Nephron (organoid): ENCODE results near the gene AOPEP.
"Not testable (repeated sequence)": the region's sequence is repeated elsewhere in the genome, so short reads cannot be mapped to it uniquely, and the experiment has no call there.

ENCODE experiments used
- H3K27ac Mint-ChIP-seq, 3 experiments: 2 replicates each; pipeline ENCODE4 v1.8.0; 2020; ENCODE audit warnings: mixed read lengths in 3 of 3, mild to moderate bottlenecking in 2 of 3, moderate library complexity in 1 of 3
- H3K27me3 Mint-ChIP-seq: 2 replicates; pipeline ENCODE4 v1.8.0; 2021; ENCODE audit warnings: low read depth, mild to moderate bottlenecking, moderate library complexity, mixed read lengths
- H3K36me3 Mint-ChIP-seq: 2 replicates; pipeline ENCODE4 v1.8.0; 2020; ENCODE audit warnings: low read depth, mixed read lengths
- H3K4me1 Mint-ChIP-seq: 2 replicates; pipeline ENCODE4 v1.8.0; 2020; ENCODE audit warnings: mixed read lengths
- H3K4me3 Mint-ChIP-seq, 3 experiments: 2 replicates each; pipeline ENCODE4 v1.8.0; 2020; ENCODE audit warnings: mild to moderate bottlenecking in 3 of 3, mixed read lengths in 3 of 3, moderate library complexity in 2 of 3
- H3K9me3 Mint-ChIP-seq: 2 replicates; pipeline ENCODE4 v1.8.0; 2020; ENCODE audit warnings: mixed read lengths
- TF ChIP-seq, protein P1 (sequence below), 3 experiments: fragments of 200-600 bp; sonication (generic); IDR thresholded peaks; one replicate each; pipeline ENCODE4 v1.5.0; 2021; ENCODE audit warnings: antibody characterized with exemption in 3 of 3; ENCODE audit not compliant: unreplicated experiment in 3 of 3

Gene AOPEP

GRCh38 chr9:94826644-94827410 lies 100.3 kb downstream of the AOPEP start:
- no peaks in the 10 kb centered on the region for H3K27me3 Mint-ChIP-seq
- no peak overlapping the region for H3K4me3 Mint-ChIP-seq
- H3K27ac Mint-ChIP-seq = peak overlapping the region; percentile 77 to 90 (median 90)
- peaks cover 37% of the 10 kb centered on the region for H3K36me3 Mint-ChIP-seq
- TF ChIP-seq, protein P1, sequence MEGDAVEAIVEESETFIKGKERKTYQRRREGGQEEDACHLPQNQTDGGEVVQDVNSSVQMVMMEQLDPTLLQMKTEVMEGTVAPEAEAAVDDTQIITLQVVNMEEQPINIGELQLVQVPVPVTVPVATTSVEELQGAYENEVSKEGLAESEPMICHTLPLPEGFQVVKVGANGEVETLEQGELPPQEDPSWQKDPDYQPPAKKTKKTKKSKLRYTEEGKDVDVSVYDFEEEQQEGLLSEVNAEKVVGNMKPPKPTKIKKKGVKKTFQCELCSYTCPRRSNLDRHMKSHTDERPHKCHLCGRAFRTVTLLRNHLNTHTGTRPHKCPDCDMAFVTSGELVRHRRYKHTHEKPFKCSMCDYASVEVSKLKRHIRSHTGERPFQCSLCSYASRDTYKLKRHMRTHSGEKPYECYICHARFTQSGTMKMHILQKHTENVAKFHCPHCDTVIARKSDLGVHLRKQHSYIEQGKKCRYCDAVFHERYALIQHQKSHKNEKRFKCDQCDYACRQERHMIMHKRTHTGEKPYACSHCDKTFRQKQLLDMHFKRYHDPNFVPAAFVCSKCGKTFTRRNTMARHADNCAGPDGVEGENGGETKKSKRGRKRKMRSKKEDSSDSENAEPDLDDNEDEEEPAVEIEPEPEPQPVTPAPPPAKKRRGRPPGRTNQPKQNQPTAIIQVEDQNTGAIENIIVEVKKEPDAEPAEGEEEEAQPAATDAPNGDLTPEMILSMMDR (IDR thresholded peaks at IDR 0.05; ENCODE audit: unreplicated experiment in 3 of 3) = no peak
- H3K4me1 Mint-ChIP-seq = peaks cover 62% of the 10 kb centered on the region
- H3K9me3 Mint-ChIP-seq = no peaks in the 10 kb centered on the region

DNA sequence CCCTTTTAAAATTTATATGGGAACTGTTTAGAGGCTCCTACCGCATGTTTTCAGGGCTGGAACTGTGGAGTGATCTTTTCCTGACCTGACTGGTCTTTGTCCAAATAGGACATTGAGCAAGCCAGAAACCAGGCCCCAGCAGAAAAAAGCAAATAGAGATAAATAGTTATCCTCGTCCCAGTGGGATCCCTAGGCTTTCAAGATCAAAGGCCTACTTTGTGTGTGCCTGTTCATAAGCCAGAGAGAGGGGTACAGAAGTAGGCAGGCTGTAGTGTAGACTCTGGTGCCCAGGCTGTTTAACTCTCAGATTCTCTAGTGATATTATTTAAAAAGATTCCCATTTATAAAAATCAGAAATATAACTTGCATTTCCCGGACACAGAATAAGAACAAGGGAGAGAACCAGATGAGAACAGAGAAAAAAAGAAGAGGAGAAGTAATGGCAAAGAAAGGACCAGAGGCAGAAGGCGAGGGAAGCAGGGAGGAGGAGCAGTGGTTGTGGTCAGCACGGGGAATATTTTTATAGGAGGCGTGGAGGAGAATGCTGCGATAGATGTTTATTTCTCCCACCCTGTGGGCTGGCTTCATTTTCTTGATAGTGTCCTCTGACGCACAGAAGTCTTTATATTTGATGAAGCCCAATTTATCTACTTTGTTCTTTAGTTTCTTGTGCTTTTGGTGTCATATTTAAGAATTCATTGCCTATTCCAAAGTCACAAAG lies 101.2 kb downstream of the AOPEP start:
- Mint-ChIP-seq H3K36me3 (peaks cover 42% of the 10 kb centered on the region), H3K4me3 (peak overlapping the region in 1 of 3 experiments; percentile 15), H3K9me3 (no peaks in the 10 kb centered on the region), H3K27me3 (no peaks in the 10 kb centered on the region), H3K4me1 (peaks cover 53% of the 10 kb centered on the region), H3K27ac (peak overlapping the region; percentile 77 to 90 (median 90))
- TF ChIP-seq, protein P1 (IDR thresholded peaks at IDR 0.05; ENCODE audit: unreplicated experiment in 3 of 3) = no peak

- H3K9me3 Mint-ChIP-seq = no peaks in the 10 kb centered on the region
- TF ChIP-seq, protein P1 (IDR thresholded peaks at IDR 0.05; ENCODE audit: unreplicated experiment in 3 of 3) = no peak
- no peak overlapping the region for H3K4me3 Mint-ChIP-seq
- H3K36me3 Mint-ChIP-seq = peaks cover 45% of the 10 kb centered on the region
- peak overlapping the region; percentile 44 to 65 (median 61) for H3K27ac Mint-ChIP-seq
- no peaks in the 10 kb centered on the region for H3K27me3 Mint-ChIP-seq
- H3K4me1 Mint-ChIP-seq = peaks cover 46% of the 10 kb centered on the region
These were observed 103.0 kb downstream of the AOPEP start for GRCh38 chr9:94829380-94830070.

DNA sequence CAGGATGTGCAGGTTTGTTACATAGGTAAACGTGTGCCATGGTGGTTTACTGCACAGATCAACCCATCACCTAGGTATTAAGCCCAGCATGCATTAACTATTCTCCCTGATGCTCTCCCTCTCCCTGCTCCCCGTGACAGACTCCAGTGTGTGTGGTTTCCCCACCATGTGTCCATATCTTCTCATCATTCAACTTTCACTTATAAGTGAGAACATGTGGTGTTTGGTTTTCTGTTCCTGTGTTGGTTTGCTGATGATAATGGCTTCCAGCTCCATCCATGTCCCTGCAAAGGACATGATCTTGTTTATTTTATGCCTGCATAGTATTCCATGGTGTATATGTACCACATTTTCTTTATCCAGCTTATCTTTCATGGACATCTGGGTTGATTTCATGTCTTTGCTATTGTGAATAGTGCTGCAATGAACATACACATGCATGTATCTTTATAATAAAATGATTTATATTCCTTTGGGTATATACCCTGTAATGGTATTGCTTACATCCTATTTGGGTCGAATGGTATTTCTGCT lies 103.6 kb downstream of the AOPEP start:
- H3K27me3 Mint-ChIP-seq, H3K9me3 Mint-ChIP-seq, H3K27ac Mint-ChIP-seq, H3K4me3 Mint-ChIP-seq: not testable (repeated sequence)
- Mint-ChIP-seq H3K4me1 (peaks cover 40% of the 10 kb centered on the region), H3K36me3 (peaks cover 49% of the 10 kb centered on the region)

DNA sequence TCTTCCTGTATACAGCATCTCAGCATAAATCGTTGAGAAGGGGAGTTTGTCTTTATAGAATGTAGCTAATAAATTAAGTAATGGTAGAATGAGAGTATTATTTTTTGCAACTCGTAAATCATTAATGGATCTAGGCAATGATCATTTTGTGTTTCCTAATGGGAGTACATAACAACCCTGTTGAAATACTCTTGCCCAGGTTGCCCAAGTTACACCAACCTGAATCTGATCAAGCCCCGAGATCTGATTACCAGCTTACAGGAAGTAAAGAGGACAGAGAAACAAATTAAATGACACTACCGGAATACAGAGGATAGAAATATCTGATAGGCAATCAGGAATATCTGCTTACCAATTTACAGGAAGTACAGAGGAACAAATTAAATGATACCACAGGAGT lies 107.3 kb downstream of the AOPEP start:
- peaks cover 16% of the 10 kb centered on the region for H3K9me3 Mint-ChIP-seq
- H3K27me3 Mint-ChIP-seq = no peaks in the 10 kb centered on the region
- TF ChIP-seq, protein P1 (IDR thresholded peaks at IDR 0.05; ENCODE audit: unreplicated experiment in 3 of 3) = no peak
- peaks cover 53% of the 10 kb centered on the region for H3K36me3 Mint-ChIP-seq
- H3K27ac Mint-ChIP-seq = no peak overlapping the region
- no peak overlapping the region for H3K4me3 Mint-ChIP-seq
- peaks cover 9% of the 10 kb centered on the region for H3K4me1 Mint-ChIP-seq

GRCh38 chr9:94837404-94837803 lies 110.9 kb downstream of the AOPEP start:
- no peak overlapping the region for H3K27ac Mint-ChIP-seq
- no peaks in the 10 kb centered on the region for H3K27me3 Mint-ChIP-seq
- TF ChIP-seq, protein P1 (IDR thresholded peaks at IDR 0.05; ENCODE audit: unreplicated experiment in 3 of 3) = no peak
- H3K4me3 Mint-ChIP-seq = no peak overlapping the region
- H3K4me1 Mint-ChIP-seq = no peaks in the 10 kb centered on the region
- peaks cover 35% of the 10 kb centered on the region for H3K9me3 Mint-ChIP-seq
- peaks cover 52% of the 10 kb centered on the region for H3K36me3 Mint-ChIP-seq
